Testis (tissue), 3 donors: Measurements from ENCODE around the gene LHX3. TPM values are rescaled to one million over a fixed set of nuclear protein-coding genes. Genes with fewer than 3 reads are reported as not detected.

ENCODE experiments used
- DNase-seq: peaks from one replicate; pipeline ENCODE4 v3.0.0-alpha.2; 2019
- H3K27ac ChIP-seq, 2 donors: fragments of 200-600 bp; sonication (generic); one replicate each; pipeline ENCODE4 v1.5.1; 2019
- H3K27me3 ChIP-seq: fragments of 200-600 bp; sonication (generic); one replicate; pipeline ENCODE4 v1.5.1; 2019
- H3K36me3 ChIP-seq: fragments of 200-600 bp; sonication (generic); one replicate; pipeline ENCODE4 v1.5.1; 2017; ENCODE audit warnings: low read depth; ENCODE audit errors: missing control alignments
- H3K4me1 ChIP-seq: fragments of 200-600 bp; sonication (generic); one replicate; pipeline ENCODE4 v1.5.1; 2019
- H3K4me3 ChIP-seq, 2 donors: fragments of 200-600 bp; sonication (generic); one replicate each; pipeline ENCODE4 v1.5.1; 2017 to 2019
- H3K9me3 ChIP-seq: fragments of 200-600 bp; sonication (generic); one replicate; pipeline ENCODE4 v1.5.1; 2017
- CTCF ChIP-seq, 3 experiments: fragments of 450-650 bp in 2 of 3; fragments of 200-600 bp in 1 of 3; sonication (generic) in 1 of 3; IDR thresholded peaks; one replicate each; pipeline ENCODE4 v1.5.1; 2016 to 2019; ENCODE audit warnings: antibody characterized with exemption in 3 of 3, mild to moderate bottlenecking in 2 of 3, moderate library complexity in 1 of 3
- POLR2A ChIP-seq: fragments of 450-650 bp; IDR thresholded peaks from one replicate; pipeline ENCODE4 v1.6.1; 2017; ENCODE audit warnings: antibody characterized with exemption, mild to moderate bottlenecking, moderate library complexity
- WGBS, 2 donors: methylation state at CpG; one replicate each; pipeline ENCODE4 v1.1.5; 2018; 5-methylcytosine and 5-hydroxymethylcytosine counted together
- intact Hi-C: fragments of 100-400 bp; cut with DNase I; formaldehyde crosslinking; loops from one replicate; pipeline ENCODE4 v1.15.1; 2023; ENCODE audit warnings: low total_unique reads
- polyA plus RNA-seq: library from polyadenylated mRNA; stranded (reverse); fragments of 350-450 nt; fragmentation: Illumina TruSeq; extraction: RNeasy Lipid Tissue Mini Kit (QIAGEN cat#74804); gene quantifications from one replicate; pipeline ENCODE4 v1.2.3, GENCODE V29; 2014; ENCODE audit warnings: low read depth, low replicate concordance; ENCODE audit not compliant: insufficient read depth
- total RNA-seq, 2 donors: library from RNA; depleted of rRNA; stranded (reverse); fragments of >200 nt; gene quantifications; one replicate each; pipeline ENCODE4 v1.2.3, GENCODE V29; 2016

Gene LHX3
- total and polyA plus RNA-seq, 3 donors from 2014 or later = 0.55 to 0.62 TPM; not detected in 1

GRCh38 chr9:136147890-136148714, 56.8 kb downstream of the LHX3 start:
- 42 to 43% methylated on average over 18 to 35 of the region's 35 CpGs for WGBS, 2 donors
- H3K4me1 ChIP-seq = no peaks in the 10 kb centered on the region
- H3K36me3 ChIP-seq = no peaks in the 10 kb centered on the region
- H3K4me3 ChIP-seq = no peak overlapping the region
- intact Hi-C loops = no loop called here
- DNase-seq = no peak
- H3K27me3 ChIP-seq = no peaks in the 10 kb centered on the region
- TF ChIP-seq POLR2A (no peak), CTCF (IDR thresholded peaks at IDR 0.05) (no peak)
- H3K9me3 ChIP-seq = no peaks in the 10 kb centered on the region
- no peak overlapping the region for H3K27ac ChIP-seq

- H3K27ac ChIP-seq = no peak overlapping the region
- no peaks in the 10 kb centered on the region for H3K4me1 ChIP-seq
- TF ChIP-seq CTCF (IDR thresholded peaks at IDR 0.05) (no peak), POLR2A (no peak)
- H3K36me3 ChIP-seq = no peaks in the 10 kb centered on the region
- no peak overlapping the region for H3K4me3 ChIP-seq
- 74 to 75% methylated on average over 13 to 22 of the region's 22 CpGs for whole genome bisulfite sequencing, 2 donors
- no peaks in the 10 kb centered on the region for H3K27me3 ChIP-seq
- H3K9me3 ChIP-seq = no peaks in the 10 kb centered on the region
- intact Hi-C loops = no loop called here
- no peak for DNase-seq
Measured at GRCh38 chr9:136147038-136147889, 57.7 kb downstream of the LHX3 start.

Other genes starting within 250 kb of the LHX3 start
- gene UBAC1, start 243.8 kb downstream of the LHX3 start, total RNA-seq = 10 to 100 TPM; 82.2 to 99.5 TPM
- gene UBAC1, start 243.8 kb downstream of the LHX3 start, polyA plus RNA-seq = 92.5 TPM
- gene NACC2, start 109.8 kb downstream of the LHX3 start, total RNA-seq = 10 to 100 TPM; 49.5 to 49.7 TPM
- 29.3 TPM for gene NACC2, start 109.8 kb downstream of the LHX3 start, polyA plus RNA-seq
- 10 to 100 TPM; 57.8 to 73.0 TPM for gene TMEM250, start 86.3 kb downstream of the LHX3 start, total RNA-seq
- 29.4 TPM for gene TMEM250, start 86.3 kb downstream of the LHX3 start, polyA plus RNA-seq
- 10 to 100 TPM; 22.1 to 23.3 TPM for gene QSOX2, start 40.7 kb upstream of the LHX3 start, total RNA-seq
- 22.6 TPM for gene QSOX2, start 40.7 kb upstream of the LHX3 start, polyA plus RNA-seq
- 10 to 100 TPM; 13.8 to 61.5 TPM for gene CCDC187, start 99.0 kb upstream of the LHX3 start, total RNA-seq
- 33.4 TPM for gene CCDC187, start 99.0 kb upstream of the LHX3 start, polyA plus RNA-seq
- gene GPSM1, start 122.4 kb upstream of the LHX3 start, total RNA-seq = 100 to 1,000 TPM in 1 of 2 donors, 10 to 100 TPM in 1; 84.4 to 101 TPM
- gene GPSM1, start 122.4 kb upstream of the LHX3 start, polyA plus RNA-seq = 33.5 TPM
- 10 to 100 TPM; 48.2 to 51.1 TPM for gene DNLZ, start 158.6 kb upstream of the LHX3 start, total RNA-seq
- gene DNLZ, start 158.6 kb upstream of the LHX3 start, polyA plus RNA-seq = 14.0 TPM
- 1 to 10 TPM; 3.5 to 3.7 TPM for gene CARD9, start 168.5 kb upstream of the LHX3 start, total RNA-seq
- gene CARD9, start 168.5 kb upstream of the LHX3 start, polyA plus RNA-seq = 1.8 TPM
- gene SNAPC4, start 195.0 kb upstream of the LHX3 start, total RNA-seq = 10 to 100 TPM; 29.5 to 35.9 TPM
- 21.2 TPM for gene SNAPC4, start 195.0 kb upstream of the LHX3 start, polyA plus RNA-seq
- gene ENTR1, start 205.5 kb upstream of the LHX3 start, total RNA-seq = 10 to 100 TPM; 61.7 to 64.3 TPM
- gene ENTR1, start 205.5 kb upstream of the LHX3 start, polyA plus RNA-seq = 69.1 TPM
- gene PMPCA, start 205.5 kb upstream of the LHX3 start, total RNA-seq = 10 to 100 TPM; 66.7 to 69.8 TPM
- 78.4 TPM for gene PMPCA, start 205.5 kb upstream of the LHX3 start, polyA plus RNA-seq
- 10 to 100 TPM; 32.2 to 38.0 TPM for gene INPP5E, start 234.7 kb upstream of the LHX3 start, total RNA-seq
- 22.1 TPM for gene INPP5E, start 234.7 kb upstream of the LHX3 start, polyA plus RNA-seq